Heart left ventricle (tissue), 16 donors: ENCODE data around the gene ZNF423. TPM values are rescaled to one million over a fixed set of nuclear protein-coding genes. Genes with fewer than 3 reads are reported as not detected.

Experiments used
- ATAC-seq, 4 donors: fragments of 200-7000 bp; cut with Tn5 transposase; one replicate each; pipeline ENCODE4 v1.9.1; 2020 to 2022; ENCODE audit warnings: moderate library complexity in 4 of 4, mild to moderate bottlenecking in 3 of 4, moderate number of reproducible peaks in 1 of 4
- DNase-seq, 5 donors: peaks; one replicate each; pipeline ENCODE4 v3.0.0-alpha.2; 2020
- H3K27ac ChIP-seq, 12 donors: fragments of 200-600 bp; sonication (generic) in 4 of 12; one replicate each; pipeline versions ENCODE4 v1.5.0 to v1.8.0; 2016 to 2022; ENCODE audit warnings: mild to moderate bottlenecking in 2 of 12
- H3K27me3 ChIP-seq, 9 donors: fragments of 200-600 bp; sonication (generic) in 2 of 9; one replicate each; pipeline versions ENCODE4 v1.5.1 to v1.8.0; 2016 to 2022; ENCODE audit warnings: mild to moderate bottlenecking in 3 of 9
- H3K36me3 ChIP-seq, 9 donors: fragments of 200-600 bp; sonication (generic) in 2 of 9; one replicate each; pipeline versions ENCODE4 v1.5.0 to v1.8.0; 2018 to 2022; ENCODE audit warnings: mild to moderate bottlenecking in 2 of 9
- H3K4me1 ChIP-seq, 12 donors: fragments of 200-600 bp; sonication (generic) in 4 of 12; one replicate each; pipeline versions ENCODE4 v1.5.0 to v1.8.0; 2016 to 2022; ENCODE audit warnings: mild to moderate bottlenecking in 3 of 12
- H3K4me3 ChIP-seq, 12 donors: fragments of 200-600 bp; sonication (generic) in 4 of 12; one replicate each; pipeline versions ENCODE4 v1.5.0 to v1.8.0; 2017 to 2022; ENCODE audit warnings: mild to moderate bottlenecking in 9 of 12, moderate library complexity in 4 of 12
- H3K9me3 ChIP-seq, 12 donors: fragments of 200-600 bp; sonication (generic) in 4 of 12; one replicate each; pipeline versions ENCODE4 v1.5.0 to v1.8.0; 2016 to 2022; ENCODE audit warnings: mild to moderate bottlenecking in 1 of 12
- POLR2A ChIP-seq, 2 donors: fragments of 450-650 bp; IDR thresholded peaks; one replicate each; pipeline ENCODE4 v1.6.1; 2017; ENCODE audit warnings: antibody characterized with exemption in 2 of 2, mild to moderate bottlenecking in 2 of 2, moderate library complexity in 2 of 2
- WGBS, 4 donors: extraction: QIAGEN DNeasy Blood & Tissue Kit in 2 of 4; methylation state at CpG; one replicate each; pipeline versions ENCODE4 v1.1.5 to v1.1.7; 2013 to 2018; 5-methylcytosine and 5-hydroxymethylcytosine counted together
- intact Hi-C, 10 donors: fragments of 100-400 bp; cut with DNase I; formaldehyde crosslinking; loops; one replicate each; pipeline versions ENCODE4 v1.11.1 to v1.14.2; 2022
- polyA plus RNA-seq, 2 donors: library from polyadenylated mRNA; stranded (reverse); fragments of 200-250 nt; gene quantifications; one replicate each; pipeline ENCODE4 v1.2.3, GENCODE V29; 2013
- total RNA-seq, 9 donors: library from RNA; depleted of rRNA in 2 of 9; stranded (reverse); fragments of >200 nt in 2 of 9; fragmentation: NEBNext Ultra II Directional in 3 of 9; extraction: Animal tissue kit (Norgen Biotek cat#: 25700) in 3 of 9; gene quantifications; one replicate each; pipeline versions ENCODE4 v1.1.0 to v1.2.4, GENCODE V29; 2016 to 2023
- TF ChIP-seq, protein P1 (sequence below), 12 donors: fragments of 200-600 bp; sonication (generic) in 4 of 12; IDR thresholded peaks; one replicate each; pipeline versions ENCODE4 v1.5.0 to v1.8.0; 2018 to 2022; ENCODE audit warnings: antibody characterized with exemption in 12 of 12, mild to moderate bottlenecking in 5 of 12
- donor health status: ischemic (EF 13 %, LVEDD 7.1; RV severe dilation, severe dysfunction).
- donor health status: healthy with polysubstance abuse.
- donor health status: DM: no; HTN: yes; CAD: no.
- donor health status: DM: no; HTN: no; CAD: no.
- donor health status: ischemic (EF 25% LVEDD 6.9; RV normal size, moderate dysfunction).
- donor health status: ischemic (EF 25% LVEDD 5.7; RV mildly dilated, moderate dysfunction).
- donor health status: healthy.
- donor health status: DM: yes; HTN: yes; CAD: no.
- donor health status: ischemic (EF 35%, LVEDD 5.7; RV mildly dilated, moderate dysfunction).
- donor health status: nonischemic (EF 11% LVEDD 7.7; RV severe dilation, severe dysfunction).
- donor health status: DM: yes; HTN: yes; CAD: no.
- donor health status: PGD.
- donor health status: ischemic (EF 29% LVEDD 5.4; RV normal size, mild dysfunction).
- donor health status: nonischemic (EF 23%, LVEDD 6.1; RV moderate dilation, normal function).

ZNF423 gene
- total and polyA plus RNA-seq, 11 donors = 1.8 to 10.4 (median 5.7) TPM

- H3K36me3 ChIP-seq = no peaks in the 10 kb centered on the region
- 66 to 72% (median 67%) methylated on average over 6 of the region's 6 CpGs for WGBS, 4 donors
- H3K27ac ChIP-seq = peak overlapping the region in 4 of 12 donors; percentile 22 to 70 (median 34)
- H3K27me3 ChIP-seq = no peaks in the 10 kb centered on the region
- peak in 2 of 4 donors; percentile 25 to 46 for ATAC-seq
- DNase-seq = no peak
- no peak for TF ChIP-seq POLR2A (IDR thresholded peaks at IDR 0.05)
- TF ChIP-seq, protein P1, sequence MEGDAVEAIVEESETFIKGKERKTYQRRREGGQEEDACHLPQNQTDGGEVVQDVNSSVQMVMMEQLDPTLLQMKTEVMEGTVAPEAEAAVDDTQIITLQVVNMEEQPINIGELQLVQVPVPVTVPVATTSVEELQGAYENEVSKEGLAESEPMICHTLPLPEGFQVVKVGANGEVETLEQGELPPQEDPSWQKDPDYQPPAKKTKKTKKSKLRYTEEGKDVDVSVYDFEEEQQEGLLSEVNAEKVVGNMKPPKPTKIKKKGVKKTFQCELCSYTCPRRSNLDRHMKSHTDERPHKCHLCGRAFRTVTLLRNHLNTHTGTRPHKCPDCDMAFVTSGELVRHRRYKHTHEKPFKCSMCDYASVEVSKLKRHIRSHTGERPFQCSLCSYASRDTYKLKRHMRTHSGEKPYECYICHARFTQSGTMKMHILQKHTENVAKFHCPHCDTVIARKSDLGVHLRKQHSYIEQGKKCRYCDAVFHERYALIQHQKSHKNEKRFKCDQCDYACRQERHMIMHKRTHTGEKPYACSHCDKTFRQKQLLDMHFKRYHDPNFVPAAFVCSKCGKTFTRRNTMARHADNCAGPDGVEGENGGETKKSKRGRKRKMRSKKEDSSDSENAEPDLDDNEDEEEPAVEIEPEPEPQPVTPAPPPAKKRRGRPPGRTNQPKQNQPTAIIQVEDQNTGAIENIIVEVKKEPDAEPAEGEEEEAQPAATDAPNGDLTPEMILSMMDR (IDR thresholded peaks at IDR 0.05) = no peak
- H3K4me3 ChIP-seq = no peak overlapping the region
- peaks cover 0 to 33% (median 13%) of the 10 kb centered on the region in 12 donors for H3K9me3 ChIP-seq
- H3K4me1 ChIP-seq = peaks cover 2 to 42% (median 29%) of the 10 kb centered on the region in 12 donors
- intact Hi-C loops = loop anchor here in 1 of 10 donors (5.0 kb wide), 1 partner anchor 214 kb away; the partner anchor contains the start of gene ZNF423
Measured at GRCh38 chr16:49643429-49644144, 212.3 kb downstream of the ZNF423 start.

DNA sequence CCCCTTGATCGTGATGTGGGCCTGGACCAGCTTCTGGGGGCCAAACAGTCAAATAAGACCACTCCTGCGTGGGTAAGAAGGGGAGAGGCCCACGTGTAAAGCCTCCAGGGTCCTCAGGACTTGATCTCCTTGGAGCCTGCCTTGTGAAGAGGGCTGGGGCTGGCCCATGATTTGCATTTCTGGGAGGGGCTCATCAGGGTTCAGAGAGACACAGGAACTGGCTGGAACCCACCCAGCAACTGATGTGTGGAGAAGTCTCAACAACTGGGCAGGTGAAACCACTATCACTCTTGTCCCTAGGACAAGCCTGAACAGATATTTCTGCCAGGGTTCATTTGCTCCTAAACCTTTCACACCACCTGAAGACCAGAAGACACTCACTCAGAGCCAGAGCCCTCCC, 214.7 kb downstream of the ZNF423 start:
- 81 to 100% (median 85%) methylated on average over 1 to 3 of the region's 3 CpGs; no CpG with 5 or more reads in 1 of the 4 donors for whole genome bisulfite sequencing, 4 donors
- TF ChIP-seq POLR2A (IDR thresholded peaks at IDR 0.05) = no peak
- TF ChIP-seq, protein P1 (IDR thresholded peaks at IDR 0.05) = no peak
- Histone ChIP-seq H3K36me3 (peaks cover 0 to 22% (median 13%) of the 10 kb centered on the region in 9 donors), H3K9me3 (peaks cover 0 to 13% (median 0%) of the 10 kb centered on the region in 12 donors), H3K27me3 (no peaks in the 10 kb centered on the region), H3K4me3 (no peak overlapping the region), H3K4me1 (peaks cover 2 to 48% (median 32%) of the 10 kb centered on the region in 12 donors), H3K27ac (peak overlapping the region in 2 of 12 donors; percentile 57 to 65)
- intact Hi-C loops = loop anchor here in 1 of 10 donors (5.0 kb wide), 1 partner anchor 216 kb away; the partner anchor contains the start of gene ZNF423
- ATAC-seq (no peak), DNase-seq (peak in 1 of 5 donors; percentile 23)

- WGBS, 4 donors = 50 to 79% (median 57%) methylated on average over 4 to 15 of the region's 15 CpGs
- peaks cover 0 to 28% (median 20%) of the 10 kb centered on the region in 9 donors for H3K36me3 ChIP-seq
- peaks cover 0 to 7% (median 0%) of the 10 kb centered on the region in 12 donors for H3K9me3 ChIP-seq
- H3K4me1 ChIP-seq = peaks cover 2 to 48% (median 32%) of the 10 kb centered on the region in 12 donors
- intact Hi-C loops = loop anchor here in 1 of 10 donors (5.0 kb wide), 1 partner anchor 217 kb away; the partner anchor contains the start of gene ZNF423
- DNase-seq (peak in 1 of 5 donors; percentile 39), ATAC-seq (no peak)
- peak overlapping the region in 10 of 12 donors; percentile 10 to 69 (median 64) for H3K27ac ChIP-seq
- H3K4me3 ChIP-seq = no peak overlapping the region
- no peaks in the 10 kb centered on the region for H3K27me3 ChIP-seq
- no peak for TF ChIP-seq POLR2A (IDR thresholded peaks at IDR 0.05)
- TF ChIP-seq, protein P1 (IDR thresholded peaks at IDR 0.05) = no peak
Measured at GRCh38 chr16:49640581-49640980, 215.3 kb downstream of the ZNF423 start.
